HG03139 (cell line): ENCODE measurements around the gene CCDC149.

Experiments
- ATAC-seq: cut with Tn5 transposase; IDR thresholded peaks from one replicate; pipeline ENCODE4 v1.9.1; 2021; ENCODE audit not compliant: unreplicated experiment

CCDC149 gene

DNA sequence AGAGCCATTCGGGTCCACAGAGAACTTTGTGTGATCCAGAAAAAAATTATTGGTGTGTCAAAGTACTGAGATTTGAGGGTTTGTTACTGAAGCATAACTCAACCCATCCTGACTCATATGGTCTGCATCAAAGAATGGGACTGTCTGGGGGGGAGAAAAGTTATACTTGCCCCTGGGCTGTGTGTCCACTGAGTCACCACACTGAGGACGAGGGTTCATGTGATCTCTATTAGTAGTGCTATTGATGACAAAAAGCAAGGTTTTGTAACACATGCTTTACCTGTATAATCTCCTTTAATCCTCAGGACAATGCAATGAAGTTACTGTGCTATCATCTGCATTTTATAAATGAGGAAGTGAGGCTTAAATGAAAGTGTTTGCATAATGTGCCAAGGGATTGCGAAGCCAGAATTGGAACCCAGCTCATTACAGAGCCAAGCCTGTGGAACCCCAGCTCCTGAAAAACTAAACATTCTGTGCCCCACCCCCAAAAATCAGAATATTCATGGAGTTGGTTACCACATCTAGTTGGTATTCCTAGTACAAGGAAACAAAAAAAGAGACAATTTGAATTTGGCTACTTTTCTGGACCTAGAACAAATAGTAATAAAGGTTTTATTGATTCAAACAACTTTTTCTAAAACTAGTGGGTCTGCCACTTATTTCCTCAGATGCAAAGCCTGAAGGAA, 31.2 kb downstream of the CCDC149 start:
- ATAC-seq, result no peak

GRCh38 chr4:24880186-24880585, 32.7 kb downstream of the CCDC149 start:
- no peak for ATAC-seq

DNA sequence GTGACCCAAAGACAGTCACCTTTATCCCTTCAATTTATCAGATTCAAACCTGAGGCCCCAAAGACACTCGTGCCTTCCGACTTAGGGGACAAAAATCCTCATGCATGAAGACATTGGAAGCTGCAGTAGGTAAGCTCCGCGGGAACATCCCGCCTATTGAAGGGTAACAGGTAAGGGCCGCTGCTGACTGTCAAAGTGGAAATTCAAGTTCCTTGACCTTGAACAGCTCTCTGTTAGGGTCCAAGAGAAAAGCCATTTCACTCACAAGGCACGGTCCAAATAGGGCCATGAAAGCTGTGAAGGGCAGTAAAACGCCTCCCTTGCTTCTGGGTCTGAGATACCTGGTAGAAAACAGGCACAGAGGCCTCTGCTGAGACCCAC, 34.2 kb downstream of the CCDC149 start:
- no peak for ATAC-seq

GRCh38 chr4:24877868-24878635, 34.8 kb downstream of the CCDC149 start:
- ATAC-seq, result no peak

DNA sequence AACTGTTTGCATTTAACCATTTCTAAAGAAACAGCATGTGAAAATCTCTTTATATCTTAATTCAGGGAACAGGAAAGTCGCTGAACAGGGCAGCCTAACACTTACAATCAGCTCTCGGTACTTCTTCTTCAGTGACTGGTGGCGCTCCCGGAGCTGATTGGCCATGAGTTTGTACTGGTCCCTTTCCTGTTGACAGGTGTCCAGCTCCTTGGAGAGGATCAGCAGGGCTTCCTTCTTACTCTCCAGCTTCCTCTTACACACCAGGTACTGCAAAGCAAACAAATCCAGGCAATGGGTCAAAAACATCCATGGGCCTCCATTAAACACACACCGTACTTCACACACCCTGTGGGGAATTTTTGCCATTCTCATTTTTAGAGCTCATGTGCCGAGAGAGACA, 36.4 kb downstream of the CCDC149 start:
- ATAC-seq, result no peak

GRCh38 chr4:24872720-24873119, 40.1 kb downstream of the CCDC149 start:
- ATAC-seq, result no peak

DNA sequence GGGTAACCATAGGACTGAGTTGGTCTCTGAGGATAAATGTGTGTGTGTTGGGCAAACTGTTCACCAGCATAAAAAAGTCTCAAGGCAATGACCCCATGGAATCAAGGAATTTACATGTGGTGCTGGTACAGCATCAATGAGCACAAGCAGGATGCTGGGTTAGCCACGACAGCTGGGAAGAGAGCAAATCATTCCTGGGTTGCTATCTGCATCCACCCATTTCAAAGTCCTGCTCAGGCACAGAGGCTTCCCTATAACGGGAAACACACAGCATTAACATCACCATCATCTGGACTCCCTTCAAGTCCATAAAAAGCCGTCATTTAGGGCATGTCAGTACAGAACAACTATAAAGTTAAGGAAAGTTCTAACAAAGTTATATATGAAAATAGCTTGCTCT, 41.6 kb downstream of the CCDC149 start:
- ATAC-seq, result no peak

DNA sequence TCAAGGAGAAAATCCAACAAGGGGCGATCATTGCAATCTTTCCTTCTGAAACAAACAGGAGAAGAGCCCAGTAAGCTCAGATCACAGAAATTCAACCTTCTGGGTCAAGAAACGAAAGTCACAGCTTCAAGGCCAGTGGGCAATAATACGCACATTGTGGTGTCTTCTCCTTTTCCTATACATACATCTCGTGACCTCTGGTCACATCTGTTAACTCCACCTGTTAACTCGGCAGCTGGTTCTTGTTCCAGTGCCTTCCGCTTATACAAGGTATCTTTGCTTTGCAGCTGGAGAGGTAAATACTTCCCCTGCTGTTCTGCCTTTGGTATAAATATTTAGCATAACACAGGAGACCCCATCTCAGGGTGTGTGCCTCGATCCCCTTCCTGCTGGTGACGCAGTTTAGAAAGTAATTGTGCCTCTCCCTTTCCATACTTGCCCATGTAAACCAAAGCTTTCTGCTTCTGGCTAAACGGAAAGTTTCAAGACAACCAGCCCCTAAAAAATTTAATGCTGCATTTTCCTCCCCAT, 45.0 kb downstream of the CCDC149 start:
- ATAC-seq, result no peak

DNA sequence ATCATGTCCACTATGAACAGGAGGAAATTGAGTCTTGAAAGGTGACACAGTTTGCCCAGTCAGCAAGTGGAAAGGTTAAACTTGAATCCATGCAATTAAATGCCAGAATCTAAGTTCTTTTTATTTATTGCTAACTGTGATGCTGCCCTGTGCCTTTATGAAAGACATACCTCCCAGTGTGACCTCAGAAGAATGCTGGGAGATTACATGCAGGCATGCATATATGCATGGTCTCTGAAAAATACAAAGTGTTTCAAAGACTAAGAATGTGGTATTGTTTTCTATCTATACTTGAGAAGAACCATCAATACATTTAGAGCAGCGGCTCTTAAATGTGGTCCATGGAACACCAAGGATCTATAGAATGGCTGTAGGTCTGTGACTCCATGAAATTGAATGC, 45.6 kb downstream of the CCDC149 start:
- no peak for ATAC-seq

DNA sequence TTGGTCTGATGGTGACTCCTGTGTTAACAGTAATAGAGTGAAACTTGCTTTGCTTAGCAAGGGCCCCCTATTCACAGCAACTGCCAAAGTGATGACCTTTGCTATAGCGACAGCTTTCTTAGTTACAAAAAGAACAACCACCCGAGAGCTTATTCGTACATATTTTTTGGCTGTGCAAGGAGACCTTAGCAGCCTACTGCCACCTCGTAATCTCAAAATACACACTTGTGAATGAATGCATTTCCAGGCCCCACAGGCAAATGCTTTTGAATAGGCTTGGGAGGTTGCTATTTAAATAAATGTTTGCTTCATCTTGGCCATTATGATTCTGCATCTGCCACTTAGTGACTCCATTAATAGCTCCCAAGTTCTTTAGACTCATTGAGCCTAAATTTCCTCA, 47.4 kb downstream of the CCDC149 start:
- ATAC-seq, result no peak

GRCh38 chr4:24863799-24864198, 49.0 kb downstream of the CCDC149 start:
- no peak for ATAC-seq

GRCh38 chr4:24862073-24862751, 50.6 kb downstream of the CCDC149 start:
- ATAC-seq, result no peak

DNA sequence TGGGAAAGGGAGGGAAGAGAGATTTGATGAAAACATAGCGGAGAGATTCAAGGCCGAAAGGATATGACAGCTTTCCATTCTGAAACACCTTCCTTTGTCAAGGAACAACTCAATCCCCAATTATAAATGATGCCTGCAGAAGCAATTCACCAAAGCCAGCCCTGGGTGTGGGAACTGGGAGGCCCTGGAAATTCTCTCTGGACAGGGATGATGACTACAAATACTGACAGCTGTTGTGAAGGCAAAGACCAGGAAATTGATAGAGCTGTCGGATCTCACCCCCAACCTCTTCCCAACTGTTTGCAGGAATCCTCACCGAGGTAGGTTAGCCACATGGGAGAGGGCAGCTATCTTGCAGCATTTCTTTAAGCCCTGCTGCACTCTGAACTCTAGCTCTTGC, 54.3 kb downstream of the CCDC149 start:
- ATAC-seq, result no peak

GRCh38 chr4:24858026-24858425, 54.8 kb downstream of the CCDC149 start:
- no peak for ATAC-seq

GRCh38 chr4:24856586-24856985, 56.3 kb downstream of the CCDC149 start:
- ATAC-seq, result peak; percentile 85

DNA sequence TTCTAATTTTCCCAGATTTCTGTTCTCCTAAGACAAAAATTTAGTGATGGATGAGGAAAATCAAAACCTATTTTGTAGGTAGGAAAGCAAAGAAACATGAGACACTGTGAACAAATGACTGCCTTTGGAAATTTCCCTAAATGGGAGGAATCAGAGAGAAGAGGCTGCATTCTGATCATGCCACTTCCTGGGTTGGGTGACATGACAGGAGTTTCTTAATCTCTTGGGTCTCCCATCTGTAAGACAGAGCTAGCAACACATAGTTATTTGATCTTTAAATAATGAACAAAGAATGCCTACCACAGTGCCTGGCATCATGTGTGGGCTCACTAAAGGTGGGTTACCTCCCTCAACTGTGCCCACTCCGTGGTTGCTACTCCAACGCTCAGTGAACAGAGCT, 57.1 kb downstream of the CCDC149 start:
- ATAC-seq, result no peak

- ATAC-seq, result no peak
Observed at GRCh38 chr4:24853142-24853541, 59.7 kb downstream of the CCDC149 start.

DNA sequence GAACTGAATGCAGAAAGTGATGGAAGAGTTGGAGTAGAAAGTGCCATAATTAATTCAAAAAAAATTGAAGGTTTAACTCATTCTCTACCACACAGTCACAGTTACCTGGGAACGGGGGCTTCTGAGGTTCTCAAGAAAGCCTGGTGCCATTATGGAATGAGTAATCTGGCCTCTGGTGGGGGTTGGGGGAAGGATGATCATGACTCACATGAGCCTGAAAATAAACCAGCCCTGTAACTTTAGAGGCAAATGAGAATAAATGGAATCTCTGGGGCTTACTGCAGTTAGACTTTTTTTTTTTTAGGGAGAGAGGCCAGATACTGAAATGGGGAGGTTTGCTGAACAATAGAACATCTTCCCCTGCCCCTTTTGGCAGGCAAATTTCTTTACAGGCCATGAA, 62.2 kb downstream of the CCDC149 start:
- ATAC-seq, result no peak

- no peak for ATAC-seq
Observed at GRCh38 chr4:24849756-24850155, 63.1 kb downstream of the CCDC149 start.

DNA sequence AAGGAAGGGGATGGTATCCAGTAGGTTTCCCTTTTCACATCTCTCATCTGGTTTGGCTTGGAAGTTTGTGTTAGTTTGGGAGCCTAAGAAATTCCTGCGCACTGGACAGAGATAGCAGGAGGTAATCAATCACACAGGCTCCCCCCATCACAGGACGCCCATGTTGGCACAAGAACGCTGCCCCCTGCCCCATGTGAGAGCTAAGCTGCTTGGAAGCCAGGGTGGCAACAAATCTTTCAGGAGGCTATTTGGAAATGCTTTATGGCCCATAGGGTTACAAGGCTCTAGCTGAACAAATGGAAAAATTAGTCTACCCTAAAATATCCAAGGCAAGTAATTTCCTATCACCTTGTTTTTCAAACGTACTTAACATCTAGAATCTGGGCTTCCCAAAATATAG, 63.5 kb downstream of the CCDC149 start:
- no peak for ATAC-seq

GRCh38 chr4:24846716-24847115, 66.1 kb downstream of the CCDC149 start:
- no peak for ATAC-seq

- no peak for ATAC-seq
Observed at GRCh38 chr4:24845902-24846301, 66.9 kb downstream of the CCDC149 start.
